ENCODE data around the gene LRRC43. TPM values are rescaled to one million over a fixed set of nuclear protein-coding genes. Genes with fewer than 3 reads are reported as not detected.

LRRC43 gene
- total RNA-seq, 2 experiments from 2014 or later = 0.67 TPM; not detected in 1

DNA sequence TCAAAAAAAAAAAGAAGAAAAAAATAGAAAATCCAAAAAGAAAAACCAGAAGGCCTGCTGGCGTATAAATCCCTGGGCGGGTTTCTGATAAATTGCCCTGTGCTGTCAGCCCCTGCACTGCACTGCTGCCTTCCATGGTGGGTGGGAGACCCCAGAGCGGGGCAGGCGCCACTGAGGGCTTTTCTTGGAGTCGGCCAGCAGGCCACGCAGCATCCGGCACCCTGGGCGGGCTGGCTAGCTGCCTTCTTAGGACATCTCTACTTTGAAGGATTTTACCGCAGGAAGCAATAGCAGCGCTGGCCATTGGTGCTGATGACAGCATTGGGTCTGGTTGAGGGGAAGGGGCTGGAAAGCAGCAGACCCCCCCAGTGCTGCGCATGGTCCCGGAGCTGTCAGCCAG, 38.0 kb upstream of the LRRC43 start:
- peaks cover 3% of the 10 kb centered on the region for H3K4me1 Mint-ChIP-seq
- H3K36me3 Mint-ChIP-seq = peaks cover 2% of the 10 kb centered on the region
- ATAC-seq (no peak), DNase-seq (no peak)
- CTCF ChIA-PET = no interaction called here
- H3K9me3 Mint-ChIP-seq (ENCODE audit: low read depth) = no peaks in the 10 kb centered on the region
- H3K4me3 Mint-ChIP-seq = no peak overlapping the region
- no peak overlapping the region for H3K27ac Mint-ChIP-seq
- H3K27me3 Mint-ChIP-seq = peaks cover 8% of the 10 kb centered on the region

- Mint-ChIP-seq H3K9me3 (ENCODE audit: low read depth) (no peaks in the 10 kb centered on the region), H3K4me3 (no peak overlapping the region), H3K36me3 (peaks cover 2% of the 10 kb centered on the region), H3K27ac (no peak overlapping the region), H3K27me3 (peaks cover 8% of the 10 kb centered on the region), H3K4me1 (peaks cover 3% of the 10 kb centered on the region)
- DNase-seq (no peak), ATAC-seq (no peak)
- CTCF ChIA-PET = no interaction called here
These were observed 37.2 kb upstream of the LRRC43 start for GRCh38 chr12:122145505-122146330.

- Mint-ChIP-seq H3K4me1 (peaks cover 3% of the 10 kb centered on the region), H3K9me3 (ENCODE audit: low read depth) (no peaks in the 10 kb centered on the region), H3K27ac (no peak overlapping the region), H3K36me3 (peaks cover 2% of the 10 kb centered on the region), H3K4me3 (no peak overlapping the region), H3K27me3 (peaks cover 14% of the 10 kb centered on the region)
- DNase-seq = no peak
- ATAC-seq = no peak
- CTCF ChIA-PET = interaction anchor here (0.9 to 1.9 kb wide), 2 partner anchors 17 to 24 kb away, joined by 3 to 4 read pairs; no protein-coding TSS in a partner anchor
These were observed 35.2 kb upstream of the LRRC43 start for GRCh38 chr12:122147514-122148290.

- H3K9me3 Mint-ChIP-seq (ENCODE audit: low read depth) = no peaks in the 10 kb centered on the region
- H3K36me3 Mint-ChIP-seq = peaks cover under 1% of the 10 kb centered on the region
- no peak for ATAC-seq
- peaks cover 3% of the 10 kb centered on the region for H3K4me1 Mint-ChIP-seq
- CTCF ChIA-PET = no interaction called here
- no peak overlapping the region for H3K27ac Mint-ChIP-seq
- no peak for DNase-seq
- no peak overlapping the region for H3K4me3 Mint-ChIP-seq
- peaks cover 19% of the 10 kb centered on the region for H3K27me3 Mint-ChIP-seq
These were observed 34.3 kb upstream of the LRRC43 start for GRCh38 chr12:122148657-122149056.

DNA sequence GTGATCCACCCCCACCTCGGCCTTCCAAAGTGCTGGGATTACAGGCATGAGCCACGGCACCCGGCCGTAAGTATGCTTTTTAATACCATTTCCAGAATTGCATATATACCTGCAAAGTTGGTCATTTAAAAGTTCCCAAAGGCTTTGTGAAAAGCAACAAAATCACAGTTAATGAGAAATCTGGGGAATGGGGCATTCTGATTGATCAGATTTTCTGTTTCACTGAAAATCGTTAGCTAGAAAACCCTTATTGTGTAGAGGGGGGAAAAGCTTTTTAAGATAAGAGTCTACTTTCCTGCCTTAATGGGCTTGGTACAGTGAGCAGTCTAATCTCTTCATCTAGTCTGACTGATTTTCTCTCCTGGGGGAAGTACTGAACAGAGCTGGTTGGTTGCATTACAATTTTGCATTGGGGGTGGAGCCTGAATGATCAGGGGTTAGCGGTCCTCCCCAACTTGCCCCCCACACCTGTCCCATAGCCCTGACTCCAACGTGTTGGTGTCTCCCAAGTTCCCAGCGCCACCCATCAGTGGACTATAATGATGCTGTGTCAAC, 32.7 kb upstream of the LRRC43 start:
- ATAC-seq = no peak
- H3K4me1 Mint-ChIP-seq = peaks cover 3% of the 10 kb centered on the region
- H3K27ac Mint-ChIP-seq = no peak overlapping the region
- CTCF ChIA-PET = interaction anchor here (1.2 to 1.6 kb wide), 2 partner anchors 16 to 27 kb away, joined by 3 read pairs; no protein-coding TSS in a partner anchor
- H3K9me3 Mint-ChIP-seq (ENCODE audit: low read depth) = no peaks in the 10 kb centered on the region
- H3K4me3 Mint-ChIP-seq = no peak overlapping the region
- no peaks in the 10 kb centered on the region for H3K36me3 Mint-ChIP-seq
- H3K27me3 Mint-ChIP-seq = peaks cover 24% of the 10 kb centered on the region
- DNase-seq = no peak

DNA sequence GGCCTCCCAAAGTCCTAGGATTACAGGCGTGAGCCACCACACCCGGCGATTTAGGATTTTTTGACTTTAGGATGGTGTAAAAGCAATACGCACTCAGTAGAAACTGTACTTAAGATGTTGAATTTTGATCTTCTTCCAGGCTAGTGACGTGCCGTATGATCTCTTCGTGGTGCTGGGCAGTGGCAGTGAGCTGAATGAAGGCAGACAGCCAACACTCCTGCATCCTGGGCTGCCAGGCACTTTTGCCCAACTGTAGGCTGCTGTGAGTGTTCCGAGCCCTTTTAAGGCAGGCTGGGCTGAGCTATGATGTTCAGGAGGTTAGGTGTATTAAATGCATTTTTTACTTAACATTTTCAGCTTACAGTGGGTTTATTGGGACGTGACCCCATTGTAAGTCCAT, 30.2 kb upstream of the LRRC43 start:
- H3K36me3 Mint-ChIP-seq = no peaks in the 10 kb centered on the region
- no peaks in the 10 kb centered on the region for H3K9me3 Mint-ChIP-seq (ENCODE audit: low read depth)
- no peak overlapping the region for H3K4me3 Mint-ChIP-seq
- peaks cover 3% of the 10 kb centered on the region for H3K4me1 Mint-ChIP-seq
- no peak for DNase-seq
- no peak for ATAC-seq
- H3K27me3 Mint-ChIP-seq = peaks cover 27% of the 10 kb centered on the region
- CTCF ChIA-PET = interaction anchor here (1.0 to 1.1 kb wide), 2 partner anchors 9 to 98 kb away, joined by 3 to 4 read pairs; no protein-coding TSS in a partner anchor
- no peak overlapping the region for H3K27ac Mint-ChIP-seq

- DNase-seq (no peak), ATAC-seq (no peak)
- Mint-ChIP-seq H3K4me1 (peaks cover under 1% of the 10 kb centered on the region), H3K9me3 (ENCODE audit: low read depth) (no peaks in the 10 kb centered on the region), H3K36me3 (no peaks in the 10 kb centered on the region), H3K27ac (no peak overlapping the region), H3K4me3 (no peak overlapping the region), H3K27me3 (peaks cover 35% of the 10 kb centered on the region)
- CTCF ChIA-PET = interaction anchor here (1.6 kb wide), 1 partner anchor 35 kb away, joined by 6 read pairs; no protein-coding TSS in a partner anchor
These were observed 27.2 kb upstream of the LRRC43 start for GRCh38 chr12:122155705-122156104.

DNA sequence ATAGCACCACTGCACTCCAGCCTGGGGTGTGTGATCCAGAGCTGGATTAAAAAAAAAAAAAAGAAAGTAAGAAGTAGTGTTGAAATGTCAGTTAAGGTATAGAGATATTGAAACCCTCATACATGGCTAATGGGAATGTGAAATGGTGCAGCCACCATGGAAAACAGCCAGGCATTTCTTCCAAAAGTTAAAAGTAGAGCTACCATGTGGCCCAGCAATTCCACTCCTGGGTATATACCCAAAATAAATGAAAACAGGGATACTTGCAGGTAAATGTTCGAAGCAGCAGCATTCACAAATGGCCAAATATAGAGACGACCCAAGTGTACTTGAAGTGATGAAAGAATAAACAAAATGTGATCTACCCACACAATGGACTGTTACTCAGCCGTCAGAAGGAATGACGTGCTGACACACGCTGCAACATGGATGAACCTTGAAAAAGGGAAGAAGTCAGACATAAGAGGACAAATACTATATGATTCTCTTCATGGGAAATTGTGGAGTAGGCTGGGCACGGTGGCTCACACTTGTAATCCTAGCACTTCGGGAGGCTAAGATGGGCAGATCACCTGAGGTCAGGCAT, 24.1 kb upstream of the LRRC43 start:
- no peaks in the 10 kb centered on the region for H3K9me3 Mint-ChIP-seq (ENCODE audit: low read depth)
- CTCF ChIA-PET = interaction anchor here (1.1 to 3.7 kb wide), 4 partner anchors 9 to 104 kb away, joined by 3 to 31 read pairs (median 4); no protein-coding TSS in a partner anchor

GRCh38 chr12:122159882-122160281, 23.0 kb upstream of the LRRC43 start:
- H3K27me3 Mint-ChIP-seq = peaks cover 33% of the 10 kb centered on the region
- DNase-seq = no peak
- CTCF ChIA-PET = interaction anchor here (0.6 to 3.7 kb wide), 5 partner anchors 8 to 193 kb away, joined by 3 to 31 read pairs (median 4); no protein-coding TSS in a partner anchor
- no peak overlapping the region for H3K4me3 Mint-ChIP-seq
- no peak overlapping the region for H3K27ac Mint-ChIP-seq
- ATAC-seq = peak; percentile 52
- H3K36me3 Mint-ChIP-seq = peaks cover 2% of the 10 kb centered on the region
- H3K4me1 Mint-ChIP-seq = peaks cover 26% of the 10 kb centered on the region
- no peaks in the 10 kb centered on the region for H3K9me3 Mint-ChIP-seq (ENCODE audit: low read depth)

More for the DNA sequence above, 24.1 kb upstream of the LRRC43 start:
- peaks cover 2% of the 10 kb centered on the region for H3K36me3 Mint-ChIP-seq
- H3K4me1 Mint-ChIP-seq = peaks cover 23% of the 10 kb centered on the region
- no peak for DNase-seq
- no peak for ATAC-seq
- no peak overlapping the region for H3K27ac Mint-ChIP-seq
- peaks cover 33% of the 10 kb centered on the region for H3K27me3 Mint-ChIP-seq
- no peak overlapping the region for H3K4me3 Mint-ChIP-seq

GRCh38 chr12:122160761-122161160, 22.2 kb upstream of the LRRC43 start:
- ATAC-seq (no peak), DNase-seq (no peak)
- CTCF ChIA-PET = interaction anchor here (1.0 to 4.0 kb wide), 3 partner anchors 31 to 121 kb away, joined by 3 to 25 read pairs (median 4); no protein-coding TSS in a partner anchor
- Mint-ChIP-seq H3K27ac (no peak overlapping the region), H3K4me3 (no peak overlapping the region), H3K27me3 (peaks cover 37% of the 10 kb centered on the region), H3K36me3 (peaks cover 2% of the 10 kb centered on the region), H3K4me1 (peaks cover 32% of the 10 kb centered on the region), H3K9me3 (ENCODE audit: low read depth) (no peaks in the 10 kb centered on the region)

DNA sequence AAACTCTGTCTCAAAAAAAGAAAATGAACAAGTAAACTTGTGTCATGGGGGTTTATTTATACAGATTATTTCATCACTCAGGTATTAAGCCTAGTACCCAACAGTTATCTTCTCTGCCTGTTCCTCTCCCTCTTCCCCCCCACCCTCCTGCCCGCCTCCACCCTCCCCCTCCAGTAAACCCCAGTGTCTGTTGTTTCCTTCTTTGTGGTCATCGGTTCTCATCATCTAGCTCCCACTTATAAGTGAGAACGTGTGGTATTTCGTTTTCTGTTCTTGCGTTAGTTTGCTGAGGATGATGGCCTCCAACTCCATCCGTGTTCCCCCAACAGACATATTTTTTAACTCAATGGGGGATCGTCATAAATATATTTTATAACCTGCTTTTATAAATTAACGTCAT, 21.2 kb upstream of the LRRC43 start:
- peaks cover 37% of the 10 kb centered on the region for H3K27me3 Mint-ChIP-seq
- H3K9me3 Mint-ChIP-seq (ENCODE audit: low read depth) = no peaks in the 10 kb centered on the region
- peak overlapping the region; percentile 77 for H3K27ac Mint-ChIP-seq
- DNase-seq (peak; percentile 60), ATAC-seq (peak; percentile 17)
- H3K4me3 Mint-ChIP-seq = peak overlapping the region; percentile 28
- peaks cover 37% of the 10 kb centered on the region for H3K4me1 Mint-ChIP-seq
- CTCF ChIA-PET = interaction anchor here (0.6 to 4.0 kb wide), 6 partner anchors 9 to 120 kb away, joined by 3 to 25 read pairs (median 3); partner anchors contain the start of gene MLXIP
- peaks cover 2% of the 10 kb centered on the region for H3K36me3 Mint-ChIP-seq

DNA sequence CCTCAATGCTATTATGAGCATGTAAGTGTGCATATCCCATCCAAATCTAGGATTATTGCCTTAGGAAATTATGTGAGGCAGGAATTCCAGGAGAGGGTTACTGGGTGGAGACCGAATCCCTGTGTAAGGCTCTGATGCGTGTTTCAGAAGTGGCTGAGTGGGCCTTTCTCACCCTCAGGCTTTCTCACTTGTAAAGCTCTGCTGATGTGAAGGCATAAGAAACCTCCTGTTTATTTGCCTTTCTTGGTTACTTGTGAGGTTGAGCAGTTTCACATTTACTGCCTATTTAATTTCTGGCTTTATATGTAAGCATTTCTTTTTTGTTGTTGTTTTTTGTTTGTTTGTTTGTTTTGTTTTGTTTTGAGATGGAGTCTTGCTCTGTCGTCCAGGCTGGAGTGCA, 19.9 kb upstream of the LRRC43 start:
- peak overlapping the region; percentile 46 for H3K27ac Mint-ChIP-seq
- CTCF ChIA-PET = interaction anchor here (1.1 to 4.0 kb wide), 3 partner anchors 9 to 40 kb away, joined by 3 to 25 read pairs (median 3); no protein-coding TSS in a partner anchor
- ATAC-seq (no peak), DNase-seq (no peak)
- no peaks in the 10 kb centered on the region for H3K9me3 Mint-ChIP-seq (ENCODE audit: low read depth)
- H3K36me3 Mint-ChIP-seq = peaks cover 2% of the 10 kb centered on the region
- H3K4me3 Mint-ChIP-seq = no peak overlapping the region
- H3K27me3 Mint-ChIP-seq = peaks cover 34% of the 10 kb centered on the region
- H3K4me1 Mint-ChIP-seq = peaks cover 46% of the 10 kb centered on the region

Measured in activated CD8-positive, alpha-beta memory T cell treated with anti-CD3 and anti-CD28 coated beads, Interleukin-2, amount 10 ng/mL, durations not matched to agents 7 days and 5 days (primary cell).